Measurements from ENCODE around the gene KRT75. TPM values are rescaled to one million over a fixed set of nuclear protein-coding genes. Genes with fewer than 3 reads are reported as not detected.

KRT75 gene
- total RNA-seq, 1 experiment from 2014 or later, result not detected

- H3K79me2 ChIP-seq (ENCODE audit: insufficient read depth, low read length), result no peaks in the 10 kb centered on the region
- no peaks in the 10 kb centered on the region for H3K36me3 ChIP-seq (ENCODE audit: control insufficient read depth in 1 of 2, insufficient read depth in 2 of 2, low read length in 2 of 2)
- H3K9me2 ChIP-seq (ENCODE audit: insufficient read depth), result no peaks in the 10 kb centered on the region
- no peaks in the 10 kb centered on the region for H4K20me1 ChIP-seq (ENCODE audit: insufficient read depth)
- POLR2A ChIA-PET, result interaction anchor here (1.1 kb wide), 1 partner anchor 254 kb away, joined by 6 read pairs; no protein-coding TSS in a partner anchor
- H3K27ac ChIP-seq (ENCODE audit: low read depth, low read length), result no peak overlapping the region
- no peaks in the 10 kb centered on the region for H3K27me3 ChIP-seq (ENCODE audit: insufficient read depth, low read length)
- H3K4me3 ChIP-seq (replicated peaks in 1 of 2; ENCODE audit: low read depth in 1 of 2, low read length in 2 of 2), result no peak overlapping the region
- 0 out of 2 replicates have a peak, but pooled peaks have one; percentile 44 for ATAC-seq
- no peak overlapping the region for H3K9ac ChIP-seq (ENCODE audit: low read length)
- H2AFZ ChIP-seq (ENCODE audit: low read depth, low read length, poor library complexity, severe bottlenecking), result no peak overlapping the region
- no TSS peak for BruUV-seq (replicated peaks)
- no peaks in the 10 kb centered on the region for H3K9me3 ChIP-seq (ENCODE audit: control insufficient read depth in 1 of 2, insufficient read depth in 1 of 2, low read depth in 1 of 2, low read length in 2 of 2)
- H3K4me1 ChIP-seq (ENCODE audit: control insufficient read depth in 1 of 2, insufficient read depth in 2 of 2, low read length in 2 of 2), result no peaks in the 10 kb centered on the region
- no peak for TF ChIP-seq YY1 (IDR thresholded peaks at IDR 0.05; ENCODE audit: extremely low read depth, insufficient replicate concordance, low read depth, low read length)
- TF ChIP-seq MAX (IDR thresholded peaks at IDR 0.05), result no peak
- TF ChIP-seq JUND (IDR thresholded peaks at IDR 0.05), result no peak
- TF ChIP-seq FOSL1 (IDR thresholded peaks at IDR 0.05; ENCODE audit: low read depth), result no peak
- TF ChIP-seq ZFX (IDR thresholded peaks at IDR 0.05), result no peak
- TF ChIP-seq ZBTB33 (IDR thresholded peaks at IDR 0.05; ENCODE audit: extremely low read depth, insufficient replicate concordance, low read length), result no peak
- no peak for TF ChIP-seq EZH2 (IDR thresholded peaks at IDR 0.05)
- no peak for TF ChIP-seq ATF3 (IDR thresholded peaks at IDR 0.05)
- TF ChIP-seq REST (IDR thresholded peaks at IDR 0.05; ENCODE audit: low read depth), result no peak
- no peak for TF ChIP-seq POLR2AphosphoS5 (IDR thresholded peaks at IDR 0.05; ENCODE audit: low read depth, low read length)
- TF ChIP-seq POLR2A (IDR thresholded peaks at IDR 0.05; ENCODE audit: borderline replicate concordance, extremely low read depth, insufficient read depth, insufficient read length), result no peak
- TF ChIP-seq TCF7L2 (IDR thresholded peaks at IDR 0.05; ENCODE audit: borderline replicate concordance, extremely low read depth, insufficient read depth, insufficient read length), result no peak
- no peak for TF ChIP-seq CBX3 (IDR thresholded peaks at IDR 0.05; ENCODE audit: low read depth)
- TF ChIP-seq CTCF (IDR thresholded peaks at IDR 0.05 in 2 of 3, conservative IDR thresholded peaks at IDR 0.05 in 1 of 3; ENCODE audit: borderline replicate concordance in 1 of 3, insufficient read depth in 1 of 3, low read depth in 2 of 3, low read length in 2 of 3), result no peak
- no peak for TF ChIP-seq SP1 (IDR thresholded peaks at IDR 0.05; ENCODE audit: low read depth)
- no peak for TF ChIP-seq SIN3A (IDR thresholded peaks at IDR 0.05; ENCODE audit: low read depth)
- no peak for TF ChIP-seq SRF (IDR thresholded peaks at IDR 0.05; ENCODE audit: low read depth)
- no peak for TF ChIP-seq RAD21 (IDR thresholded peaks at IDR 0.05; ENCODE audit: low read depth)
- TF ChIP-seq CEBPB (IDR thresholded peaks at IDR 0.05; ENCODE audit: low read depth), result no peak
- intact Hi-C loops (cut with micrococcal nuclease), result no loop called here
- CTCF ChIA-PET, result no interaction called here
- no peak for DNase-seq (ENCODE audit: low read depth, low spot score)
- no peak overlapping the region for H3K4me2 ChIP-seq (ENCODE audit: low read length)
- RAD21 ChIA-PET (ENCODE audit: low non-redundant PET in 1 of 2, low total read pairs in 2 of 2, uncharacterized antibody in 2 of 2, unreplicated experiment in 2 of 2), result no interaction called here
These were observed 32.6 kb downstream of the KRT75 start for GRCh38 chr12:52401526-52401925.
